WERI-Rb-1 (cell line): ENCODE results near the gene RNF144B.

Experiments
- DNase-seq: peaks from one replicate; pipeline ENCODE4 v3.0.0-alpha.2; 2020
- H3K27ac ChIP-seq: fragments of 250-450 bp; sonication (Bioruptor Pico); 2 replicates; pipeline ENCODE4 v1.5.1; 2020; ENCODE audit warnings: mild to moderate bottlenecking, moderate library complexity
- H3K27me3 ChIP-seq: fragments of 250-450 bp; sonication (Bioruptor Pico); 2 replicates; pipeline ENCODE4 v1.5.1; 2021; ENCODE audit warnings: mild to moderate bottlenecking, low read depth, moderate library complexity; ENCODE audit not compliant: insufficient read depth, severe bottlenecking
- H3K36me3 ChIP-seq: fragments of 250-450 bp; sonication (Bioruptor Pico); 2 replicates; pipeline ENCODE4 v1.5.1; 2020; ENCODE audit warnings: mild to moderate bottlenecking, moderate library complexity
- H3K4me3 ChIP-seq: 2 replicates; pipeline ENCODE4 v1.5.1; 2011; ENCODE audit warnings: low read depth, mild to moderate bottlenecking, control low read depth, low read length
- H3K9me3 ChIP-seq: fragments of 250-450 bp; sonication (Bioruptor Pico); 2 replicates; pipeline ENCODE4 v1.5.1; 2021; ENCODE audit warnings: mild to moderate bottlenecking, moderate library complexity; ENCODE audit not compliant: severe bottlenecking
- CTCF ChIP-seq: IDR thresholded peaks from 2 replicates; pipeline ENCODE4 v1.5.1; 2011; ENCODE audit warnings: low read depth, mild to moderate bottlenecking, control low read depth, inconsistent platforms, low read length

Gene RNF144B

GRCh38 chr6:18473755-18474154, 86.6 kb downstream of the RNF144B start:
- Histone ChIP-seq H3K36me3 (no peaks in the 10 kb centered on the region), H3K27me3 (no peaks in the 10 kb centered on the region), H3K9me3 (no peaks in the 10 kb centered on the region), H3K27ac (no peak overlapping the region), H3K4me3 (no peak overlapping the region)
- TF ChIP-seq CTCF, result no peak
- DNase-seq, result no peak

- H3K4me3 ChIP-seq, result no peak overlapping the region
- no peak for TF ChIP-seq CTCF
- no peaks in the 10 kb centered on the region for H3K36me3 ChIP-seq
- no peaks in the 10 kb centered on the region for H3K9me3 ChIP-seq
- no peaks in the 10 kb centered on the region for H3K27me3 ChIP-seq
- no peak overlapping the region for H3K27ac ChIP-seq
- no peak for DNase-seq
These were observed 90.3 kb downstream of the RNF144B start for GRCh38 chr6:18477301-18477941.

- Histone ChIP-seq H3K27me3 (no peaks in the 10 kb centered on the region), H3K36me3 (no peaks in the 10 kb centered on the region), H3K9me3 (no peaks in the 10 kb centered on the region), H3K27ac (no peak overlapping the region), H3K4me3 (no peak overlapping the region)
- no peak for DNase-seq
- TF ChIP-seq CTCF, result no peak
These were observed 91.5 kb downstream of the RNF144B start for GRCh38 chr6:18478610-18479009.

GRCh38 chr6:18481870-18482269, 94.7 kb downstream of the RNF144B start:
- TF ChIP-seq CTCF, result no peak
- Histone ChIP-seq H3K36me3 (no peaks in the 10 kb centered on the region), H3K4me3 (no peak overlapping the region), H3K27ac (no peak overlapping the region), H3K9me3 (no peaks in the 10 kb centered on the region), H3K27me3 (no peaks in the 10 kb centered on the region)
- no peak for DNase-seq

- no peak for TF ChIP-seq CTCF
- no peak overlapping the region for H3K27ac ChIP-seq
- H3K9me3 ChIP-seq, result no peaks in the 10 kb centered on the region
- H3K36me3 ChIP-seq, result no peaks in the 10 kb centered on the region
- no peak overlapping the region for H3K4me3 ChIP-seq
- no peak for DNase-seq
- H3K27me3 ChIP-seq, result no peaks in the 10 kb centered on the region
These were observed 98.7 kb downstream of the RNF144B start for GRCh38 chr6:18485660-18486435.
